Esophagus squamous epithelium (tissue), 4 donors: ENCODE data around the gene POMGNT2.

Source experiments
- CTCF ChIP-seq, 6 experiments: fragments of 450-650 bp in 4 of 6; fragments of 200-600 bp in 2 of 6; sonication (generic) in 2 of 6; IDR thresholded peaks; one replicate each; pipeline ENCODE4 v1.5.1; 2016 to 2019; ENCODE audit warnings: antibody characterized with exemption in 6 of 6, mild to moderate bottlenecking in 4 of 6, moderate library complexity in 4 of 6
- POLR2A ChIP-seq, 4 donors: fragments of 450-650 bp; IDR thresholded peaks; one replicate each; pipeline ENCODE4 v1.6.1; 2017; ENCODE audit warnings: antibody characterized with exemption in 4 of 4, mild to moderate bottlenecking in 4 of 4, moderate library complexity in 3 of 4

GRCh38 chr3:43055806-43056770 is 49.8 kb downstream of the POMGNT2 start:
- no peak for TF ChIP-seq POLR2A (IDR thresholded peaks at IDR 0.05)
- TF ChIP-seq CTCF (IDR thresholded peaks at IDR 0.05) = no peak
